Urinary bladder (tissue), 4 donors: ENCODE measurements around the gene POLRMT. TPM values are rescaled to one million over a fixed set of nuclear protein-coding genes. Genes with fewer than 3 reads are reported as not detected.
"Not testable (repeated sequence)": the region's sequence is repeated elsewhere in the genome, so short reads cannot be mapped to it uniquely, and the experiment has no call there.

Source experiments
- DNase-seq: peaks from one replicate; pipeline ENCODE4 v3.0.0-alpha.2; 2015; ENCODE audit errors: extremely low spot score
- H3K27ac ChIP-seq: one replicate; pipeline ENCODE4 v1.5.1; 2013; ENCODE audit warnings: low read depth, mild to moderate bottlenecking, moderate library complexity
- H3K36me3 ChIP-seq: one replicate; pipeline ENCODE4 v1.6.1; 2013; ENCODE audit warnings: mild to moderate bottlenecking, moderate library complexity; ENCODE audit not compliant: insufficient read depth
- H3K4me1 ChIP-seq: one replicate; pipeline ENCODE4 v1.6.1; 2013; ENCODE audit warnings: mild to moderate bottlenecking, moderate library complexity; ENCODE audit not compliant: insufficient read depth
- H3K4me3 ChIP-seq: one replicate; pipeline ENCODE4 v1.5.1; 2013; ENCODE audit warnings: low read depth, low read length
- WGBS: extraction: QIAGEN DNeasy Blood & Tissue Kit; methylation state at CpG from one replicate; pipeline ENCODE4 v1.1.7; 2013; 5-methylcytosine and 5-hydroxymethylcytosine counted together
- polyA plus RNA-seq: library from polyadenylated mRNA; stranded (reverse); fragments of 200-250 nt; gene quantifications from one replicate; pipeline ENCODE4 v1.2.3, GENCODE V29; 2013
- total RNA-seq: library from RNA; depleted of rRNA; stranded (reverse); fragments of >200 nt; gene quantifications from one replicate; pipeline ENCODE4 v1.2.3, GENCODE V29; 2014
- donor health status: healthy with polysubstance abuse.
- donor health status: healthy.

POLRMT gene
- total and polyA plus RNA-seq, 2 donors, result 10.3 to 44.6 TPM

DNA sequence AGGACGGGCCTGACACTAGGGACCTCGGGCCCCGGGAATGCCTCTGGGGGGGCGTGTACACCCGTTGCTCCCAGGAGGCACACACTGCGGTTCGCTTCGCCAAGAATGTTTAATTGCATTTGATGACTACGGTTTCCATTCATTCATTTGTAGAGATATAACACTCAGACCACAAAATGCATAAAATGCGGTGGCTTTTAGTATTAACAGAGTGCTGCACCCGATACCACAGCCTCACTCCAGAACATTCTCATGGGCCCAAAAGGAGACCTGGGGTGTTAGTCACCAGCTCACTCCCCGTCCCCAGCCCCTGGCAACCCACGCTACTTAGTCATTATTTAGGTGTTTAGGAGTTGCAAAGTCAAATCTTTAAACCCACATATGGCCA lies 21.9 kb downstream of the POLRMT start:
- H3K27ac ChIP-seq, result no peak overlapping the region
- H3K4me3 ChIP-seq, result no peak overlapping the region
- no peak for DNase-seq
- H3K4me1 ChIP-seq, result no peaks in the 10 kb centered on the region
- no peaks in the 10 kb centered on the region for H3K36me3 ChIP-seq
- 57% methylated on average over 13 of the region's 13 CpGs for WGBS

GRCh38 chr19:610801-611480 lies 22.4 kb downstream of the POLRMT start:
- WGBS, result 32% methylated on average over 36 of the region's 36 CpGs
- DNase-seq, result no peak
- Histone ChIP-seq H3K4me1 (no peaks in the 10 kb centered on the region), H3K36me3 (no peaks in the 10 kb centered on the region), H3K27ac (no peak overlapping the region), H3K4me3 (peak overlapping the region; percentile 24)

DNA sequence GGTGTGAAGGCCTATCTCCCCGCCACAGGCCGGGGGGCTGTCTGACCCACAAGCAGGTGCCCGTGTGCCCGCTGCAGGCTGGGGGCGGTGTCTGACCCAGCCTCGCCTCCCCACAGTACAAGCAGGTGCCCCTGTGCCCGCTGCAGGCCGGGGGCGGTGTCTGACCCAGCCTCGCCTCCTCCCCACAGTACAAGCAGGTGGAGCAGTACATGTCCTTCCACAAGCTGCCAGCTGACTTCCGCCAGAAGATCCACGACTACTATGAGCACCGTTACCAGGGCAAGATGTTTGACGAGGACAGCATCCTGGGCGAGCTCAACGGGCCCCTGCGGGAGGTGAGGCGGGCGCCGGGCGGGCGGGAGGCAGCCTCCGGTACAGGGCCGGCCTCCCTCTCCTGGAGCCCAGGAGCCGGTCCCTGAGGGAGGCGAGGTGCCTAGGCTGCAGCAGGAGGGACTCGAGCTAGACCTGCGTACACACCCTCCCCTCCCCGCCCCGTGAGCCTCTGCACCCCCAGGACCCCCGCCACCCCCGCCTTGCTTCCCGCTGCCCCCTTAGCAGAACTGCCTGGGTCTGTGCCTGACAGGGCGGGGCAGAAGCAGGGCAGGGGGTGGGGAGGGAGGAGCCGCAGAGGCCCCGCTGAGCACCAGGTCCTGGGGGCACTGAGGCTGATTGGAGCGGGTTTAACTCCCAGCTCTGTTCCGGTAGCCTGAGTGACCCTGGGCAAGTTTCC lies 23.1 kb downstream of the POLRMT start:
- peak overlapping the region; percentile 24 for H3K4me3 ChIP-seq
- H3K27ac ChIP-seq, result no peak overlapping the region
- H3K36me3 ChIP-seq, result no peaks in the 10 kb centered on the region
- H3K4me1 ChIP-seq, result no peaks in the 10 kb centered on the region
- no peak for DNase-seq
- 60% methylated on average over 38 of the region's 38 CpGs for WGBS

DNA sequence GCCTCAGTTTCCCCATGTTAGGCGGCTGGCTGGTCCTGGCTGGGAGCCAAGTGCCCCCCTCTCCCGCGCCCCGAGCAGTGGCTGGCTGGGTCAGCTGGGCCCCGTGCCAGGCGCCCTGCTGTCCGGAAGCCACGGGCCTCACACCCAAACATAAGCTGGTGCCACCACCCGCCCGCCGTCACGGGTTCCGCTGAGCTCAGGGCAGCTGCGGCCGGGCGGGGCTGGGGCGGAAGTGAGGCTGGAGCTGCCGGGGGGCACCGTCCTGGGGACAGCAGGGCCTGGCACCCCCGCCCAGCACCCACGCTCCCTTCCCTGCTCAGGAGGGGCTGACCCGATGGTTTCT lies 24.4 kb downstream of the POLRMT start:
- Histone ChIP-seq H3K36me3 (no peaks in the 10 kb centered on the region), H3K4me3 (no peak overlapping the region), H3K27ac (no peak overlapping the region), H3K4me1 (no peaks in the 10 kb centered on the region)
- DNase-seq, result no peak
- 68% methylated on average over 22 of the region's 22 CpGs for WGBS

- no peak overlapping the region for H3K4me3 ChIP-seq
- H3K36me3 ChIP-seq, result no peaks in the 10 kb centered on the region
- no peak overlapping the region for H3K27ac ChIP-seq
- WGBS, result 81% methylated on average over 30 of the region's 30 CpGs
- H3K4me1 ChIP-seq, result no peaks in the 10 kb centered on the region
- DNase-seq, result no peak
Measured at GRCh38 chr19:608155-609003, 25.0 kb downstream of the POLRMT start.

GRCh38 chr19:607301-608154 lies 25.8 kb downstream of the POLRMT start:
- Histone ChIP-seq H3K4me1 (no peaks in the 10 kb centered on the region), H3K27ac (no peak overlapping the region), H3K36me3 (no peaks in the 10 kb centered on the region), H3K4me3 (no peak overlapping the region)
- 89% methylated on average over 30 of the region's 30 CpGs for WGBS
- no peak for DNase-seq

- H3K4me1 ChIP-seq, H3K27ac ChIP-seq, H3K4me3 ChIP-seq, DNase-seq, H3K36me3 ChIP-seq: not testable (repeated sequence)
- 85% methylated on average over 31 of the region's 34 CpGs for WGBS
Measured at GRCh38 chr19:605061-605971, 28.0 kb downstream of the POLRMT start.

DNA sequence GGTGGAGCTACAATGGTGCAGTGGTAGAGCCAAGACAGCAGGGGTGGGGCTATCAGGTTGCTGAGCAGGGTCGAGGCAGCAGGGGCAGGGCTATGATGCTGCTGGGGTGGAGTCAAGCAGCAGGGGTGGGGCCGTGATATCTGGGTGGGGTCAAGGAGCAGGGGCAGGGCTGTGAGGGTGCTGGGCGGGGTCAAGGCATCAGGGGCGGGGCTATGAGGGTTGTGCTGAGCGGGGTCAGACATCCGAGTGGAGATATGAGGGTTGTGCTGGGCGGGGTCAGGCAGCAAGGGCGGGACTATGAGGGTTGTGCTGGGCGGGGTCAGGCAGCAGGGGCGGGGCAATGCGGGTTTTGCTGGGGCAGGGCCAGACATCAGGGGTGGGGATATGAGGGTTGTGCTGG lies 29.0 kb downstream of the POLRMT start:
- no peak overlapping the region for H3K4me3 ChIP-seq
- 94% methylated on average over 11 of the region's 11 CpGs for whole genome bisulfite sequencing
- DNase-seq, result no peak
- no peaks in the 10 kb centered on the region for H3K4me1 ChIP-seq
- no peaks in the 10 kb centered on the region for H3K36me3 ChIP-seq
- no peak overlapping the region for H3K27ac ChIP-seq

GRCh38 chr19:603779-604178 lies 29.6 kb downstream of the POLRMT start:
- DNase-seq, H3K4me1 ChIP-seq, H3K27ac ChIP-seq, H3K4me3 ChIP-seq, H3K36me3 ChIP-seq: not testable (repeated sequence)
- 89% methylated on average over 20 of the region's 20 CpGs for WGBS

DNA sequence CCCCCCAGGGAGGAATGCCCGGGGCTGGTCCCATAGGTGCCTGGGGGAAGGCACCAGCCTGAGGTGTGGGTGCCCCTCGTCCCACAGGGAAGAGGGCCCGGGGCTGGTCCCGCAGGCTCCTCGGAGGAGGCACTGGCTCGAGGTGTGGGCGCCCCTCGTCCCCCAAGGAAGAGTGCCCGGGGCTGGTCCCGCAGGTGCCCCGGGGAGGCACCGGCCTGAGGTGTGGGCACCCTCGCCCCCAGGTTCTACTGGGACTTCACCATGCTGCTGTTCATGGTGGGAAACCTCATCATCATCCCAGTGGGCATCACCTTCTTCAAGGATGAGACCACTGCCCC lies 30.1 kb downstream of the POLRMT start:
- H3K36me3 ChIP-seq, H3K4me1 ChIP-seq, H3K4me3 ChIP-seq, H3K27ac ChIP-seq, DNase-seq: not testable (repeated sequence)
- WGBS, result 93% methylated on average over 13 of the region's 13 CpGs

DNA sequence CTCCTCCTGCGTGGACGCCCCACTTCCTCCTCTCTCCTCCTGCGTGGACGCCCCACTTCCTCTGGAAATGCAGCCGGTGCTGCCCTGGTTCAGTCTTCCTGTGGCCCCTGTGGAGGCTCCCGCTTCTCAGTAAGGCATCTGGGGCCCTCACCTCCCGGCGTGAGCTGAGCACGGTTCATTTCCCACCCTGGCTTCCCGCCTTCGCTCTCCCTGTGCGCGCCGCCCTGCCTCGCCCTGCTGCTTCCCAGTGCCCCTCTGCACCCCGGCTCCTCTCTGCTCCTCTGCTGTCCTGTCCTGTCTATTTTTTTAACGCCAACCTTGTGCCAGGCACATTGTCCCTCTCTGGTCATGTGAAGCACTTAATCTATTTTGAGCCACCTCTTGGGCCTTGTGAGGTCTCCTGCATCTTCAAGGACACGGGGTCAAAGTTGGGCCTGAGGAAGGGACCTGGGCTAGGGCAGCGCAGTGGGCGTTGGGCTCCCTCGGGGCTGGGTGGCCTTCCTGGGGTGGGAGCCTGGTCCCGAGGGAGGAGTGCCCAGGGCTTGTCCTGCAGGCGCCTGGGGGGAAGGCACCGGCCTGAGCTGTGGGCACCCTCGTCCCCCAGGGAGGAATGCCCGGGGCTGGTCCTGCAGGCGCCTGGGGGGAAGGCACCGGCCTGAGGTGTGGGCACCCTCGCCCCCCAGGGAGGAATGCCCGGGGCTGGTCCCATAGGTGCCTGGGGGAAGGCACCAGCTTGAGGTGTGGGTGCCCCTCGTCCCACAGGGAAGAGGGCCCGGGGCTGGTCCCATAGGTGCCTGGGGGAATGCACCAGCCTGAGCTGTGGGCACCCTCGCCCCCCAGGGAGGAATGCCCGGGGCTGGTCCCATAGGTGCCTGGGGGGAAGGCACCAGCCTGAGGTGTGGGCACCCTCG lies 30.7 kb downstream of the POLRMT start:
- WGBS, result 86% methylated on average over 35 of the region's 35 CpGs
- H3K27ac ChIP-seq, result no peak overlapping the region
- no peak for DNase-seq
- no peak overlapping the region for H3K4me3 ChIP-seq
- no peaks in the 10 kb centered on the region for H3K36me3 ChIP-seq
- H3K4me1 ChIP-seq, result no peaks in the 10 kb centered on the region

GRCh38 chr19:601790-602189 lies 31.5 kb downstream of the POLRMT start:
- Histone ChIP-seq H3K27ac (no peak overlapping the region), H3K4me1 (no peaks in the 10 kb centered on the region), H3K36me3 (no peaks in the 10 kb centered on the region), H3K4me3 (no peak overlapping the region)
- 82% methylated on average over 25 of the region's 25 CpGs for WGBS
- no peak for DNase-seq
